Neural cell (in vitro differentiated cells): ENCODE measurements around the gene OAT.

ENCODE experiments used
- CTCF ChIP-seq: fragments of 450-650 bp; IDR thresholded peaks from 2 replicates; pipeline ENCODE4 v1.5.1; 2014; ENCODE audit warnings: antibody characterized with exemption, mild to moderate bottlenecking, moderate library complexity; ENCODE audit not compliant: poor library complexity, severe bottlenecking
- POLR2AphosphoS5 ChIP-seq: IDR thresholded peaks from 2 replicates; pipeline ENCODE4 v1.6.1; 2012

GRCh38 chr10:124433461-124433860, 14.7 kb upstream of the OAT start:
- TF ChIP-seq CTCF (no peak), POLR2AphosphoS5 (no peak)
